ENCODE data around the gene GRM5. TPM values are rescaled to one million over a fixed set of nuclear protein-coding genes. Genes with fewer than 3 reads are reported as not detected.
"Not testable (repeated sequence)": the region's sequence is repeated elsewhere in the genome, so short reads cannot be mapped to it uniquely, and the experiment has no call there.

Gene GRM5
- polyA plus RNA-seq (ENCODE audit: insufficient read length in 10 of 10) = under 1 TPM in 4 of 10 donors, not detected in 6; 0.04 to 0.12 (median 0.07) TPM
- long read RNA-seq, donor 1 = 0 reads
- long read RNA-seq, donor 2 = 0 reads
- long read RNA-seq, donor 3 = 0 reads
- long read RNA-seq, donor 4 = 0 reads
- long read RNA-seq, donor 5 = 0 reads
- long read RNA-seq, donor 6 = 0 reads
- long read RNA-seq, donor 7 = 0 reads
- long read RNA-seq, donor 8 = 0 reads
- long read RNA-seq, donor 9 = 0 reads

DNA sequence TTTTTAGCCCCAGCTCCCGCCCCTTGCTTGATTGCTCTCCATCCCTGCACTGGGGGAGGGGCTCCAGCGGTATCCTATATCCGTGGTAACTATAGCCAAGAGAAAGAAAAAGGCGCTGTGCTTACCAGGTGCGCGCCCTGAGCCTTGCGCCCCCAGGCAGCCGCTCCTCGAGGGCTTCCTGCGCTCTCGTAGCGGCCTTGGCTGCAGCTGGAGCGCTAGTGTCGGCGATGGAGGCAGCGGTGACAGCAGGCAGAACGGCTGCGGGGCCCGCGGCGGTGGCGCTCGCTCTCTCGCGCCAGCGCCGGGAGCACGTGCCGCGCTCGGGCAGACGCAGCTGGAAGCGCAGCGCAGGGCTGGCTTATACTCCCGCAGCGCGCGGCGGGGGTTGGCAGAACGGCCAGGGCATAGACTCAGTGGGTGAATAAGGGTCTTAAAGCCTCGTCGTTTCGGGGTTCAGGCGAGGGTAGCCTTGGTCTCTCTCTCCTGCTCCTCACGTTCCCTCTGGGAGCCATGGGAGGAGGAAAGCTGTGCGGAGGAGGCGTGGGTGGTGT is at the start of gene GRM5:
Gene GRM5 (minus strand): TSS at position 332 of the 551 bp plus-strand sequence. CDS start 18,110 bp downstream, outside the sequence.
- DNase-seq = peak in 1 of 3 donors; percentile 10

DNA sequence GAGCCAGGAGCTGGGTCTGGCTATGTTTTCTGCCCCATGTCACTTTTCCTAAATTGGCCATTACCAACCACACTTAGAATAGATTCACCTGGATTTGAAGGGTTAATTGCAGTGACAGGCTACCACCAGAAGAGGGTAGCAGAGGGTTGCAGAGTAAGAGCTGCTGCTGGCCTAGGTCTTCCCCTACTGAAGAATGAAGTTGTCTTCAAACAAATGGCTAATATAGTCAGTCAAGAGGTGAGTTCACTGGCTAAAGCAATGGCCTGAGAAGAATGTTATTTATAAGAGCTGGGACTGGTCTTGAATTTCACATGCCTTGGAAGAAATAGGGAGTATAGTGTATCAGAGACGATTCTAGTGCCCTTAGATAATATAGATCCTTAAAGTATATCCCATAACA is 32.2 kb upstream of the GRM5 start:
- peak in 2 of 3 donors; percentile 2 to 24 for DNase-seq

DNA sequence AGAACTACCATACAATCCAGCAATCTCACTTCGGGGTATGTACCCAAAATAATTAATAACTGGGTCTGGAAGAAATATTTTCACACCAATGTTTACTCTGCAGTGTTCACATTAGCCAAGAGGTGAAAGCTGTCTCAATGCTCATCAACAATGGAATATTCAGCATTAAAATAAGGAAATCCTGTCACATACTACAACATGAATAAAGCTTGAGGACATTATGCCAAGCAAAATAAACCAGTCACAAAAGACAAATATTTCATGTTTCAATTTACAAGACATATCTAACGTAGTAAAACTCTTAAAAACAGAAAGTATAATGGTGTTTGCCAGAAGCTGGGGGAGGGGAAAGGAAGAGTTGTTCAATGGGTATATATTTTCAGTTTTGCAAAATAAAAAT is 28.0 kb upstream of the GRM5 start:
- DNase-seq = not testable (repeated sequence)

DNA sequence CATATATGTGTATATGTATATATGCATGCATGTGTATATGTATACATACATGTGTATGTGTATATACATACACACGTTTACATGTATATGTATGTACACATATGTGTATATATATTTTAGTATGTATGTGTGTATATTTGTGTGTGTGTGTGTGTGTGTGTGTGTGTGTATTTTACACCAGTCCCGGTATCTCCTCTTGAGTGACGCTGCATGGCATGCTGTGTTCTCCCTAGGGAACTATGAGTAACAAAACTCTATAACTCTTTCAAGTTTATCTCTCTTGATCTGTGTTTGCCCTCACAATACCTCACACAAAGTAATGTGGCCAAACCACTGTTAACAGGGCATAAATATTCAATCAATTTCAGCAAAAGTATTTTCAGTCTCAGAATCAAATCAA is 19.2 kb upstream of the GRM5 start:
- DNase-seq = not testable (repeated sequence)

DNA sequence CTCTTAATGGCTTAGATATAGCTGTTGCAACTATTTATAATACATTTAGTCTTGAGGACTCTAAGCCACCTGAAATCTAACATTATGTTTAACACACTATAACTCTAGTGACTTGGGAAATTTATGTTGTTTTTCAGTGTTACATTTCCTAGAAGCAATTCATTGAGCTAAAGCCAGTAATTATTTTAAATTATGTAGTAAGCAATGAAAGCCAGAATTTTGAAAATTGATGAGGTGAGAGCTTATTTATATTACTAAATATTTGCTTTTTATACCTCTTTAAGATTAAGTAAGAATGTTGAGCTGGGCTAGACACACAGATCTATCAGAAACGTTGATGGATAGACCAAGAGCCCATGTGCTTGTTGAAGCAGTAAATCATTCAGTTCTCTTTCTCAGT is 5.1 kb upstream of the GRM5 start:
- DNase-seq = not testable (repeated sequence)

DNA sequence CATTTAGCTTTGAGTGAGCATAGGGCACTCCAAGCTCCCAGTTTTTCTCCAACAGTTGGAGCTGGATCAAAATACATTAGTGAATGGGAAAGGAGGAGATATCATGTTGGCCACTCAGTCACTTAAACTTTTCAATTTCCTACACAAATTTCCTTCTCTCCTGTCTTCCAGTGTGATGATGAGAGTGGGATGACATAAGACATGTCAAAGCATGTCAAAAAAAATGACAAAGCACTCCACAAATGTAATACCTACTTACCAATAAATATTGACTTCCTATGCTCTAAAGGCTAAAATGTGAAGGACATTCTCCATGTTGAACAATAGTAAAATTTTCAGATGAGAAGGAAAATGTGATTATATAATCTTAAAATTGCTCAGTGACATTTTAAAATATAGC is 1.5 kb upstream of the GRM5 start:
- DNase-seq = no peak

DNA sequence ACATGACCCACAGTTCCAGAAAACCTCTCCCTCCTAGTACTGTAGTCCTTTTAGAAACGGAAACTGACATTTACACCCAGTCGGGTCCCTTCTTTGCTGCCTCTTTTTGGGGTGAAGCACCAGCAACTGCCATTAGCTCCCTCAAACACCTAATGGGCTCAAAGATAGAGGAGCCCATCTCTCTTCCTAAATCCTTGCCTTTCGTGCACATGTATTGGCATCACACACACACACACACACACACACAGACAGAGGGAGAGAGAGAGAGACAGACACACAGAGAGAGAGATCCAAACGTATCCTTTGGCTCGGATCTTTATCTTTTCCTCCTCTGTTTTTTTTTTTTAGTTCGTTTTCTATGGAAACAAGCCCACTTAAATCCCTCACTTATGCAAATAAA is 716 bp downstream of the GRM5 start:
- no peak for DNase-seq

DNA sequence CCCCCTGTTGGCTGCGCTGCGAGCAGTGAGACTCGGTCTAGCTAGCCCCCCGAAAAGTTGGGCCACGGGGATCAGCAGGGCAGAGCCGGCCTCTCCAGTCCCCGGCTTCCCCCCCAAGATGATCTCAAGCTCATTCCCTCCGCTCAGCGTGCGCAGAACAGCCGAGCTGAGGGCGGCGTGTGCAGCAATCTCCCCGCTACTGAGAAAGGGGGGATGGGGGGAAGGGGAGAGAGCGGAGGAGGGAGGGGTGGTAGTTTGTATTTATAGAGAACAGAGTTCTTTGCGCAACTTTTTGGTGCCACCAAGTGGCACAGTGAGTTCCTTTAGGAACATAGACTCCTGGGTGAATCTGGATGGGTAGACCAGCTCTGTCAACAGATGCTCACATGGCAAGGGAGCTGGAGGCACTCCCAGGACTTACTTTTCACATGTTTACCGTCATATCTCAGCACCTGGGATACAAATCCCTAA is 2.3 kb downstream of the GRM5 start:
- DNase-seq = not testable (repeated sequence)

DNA sequence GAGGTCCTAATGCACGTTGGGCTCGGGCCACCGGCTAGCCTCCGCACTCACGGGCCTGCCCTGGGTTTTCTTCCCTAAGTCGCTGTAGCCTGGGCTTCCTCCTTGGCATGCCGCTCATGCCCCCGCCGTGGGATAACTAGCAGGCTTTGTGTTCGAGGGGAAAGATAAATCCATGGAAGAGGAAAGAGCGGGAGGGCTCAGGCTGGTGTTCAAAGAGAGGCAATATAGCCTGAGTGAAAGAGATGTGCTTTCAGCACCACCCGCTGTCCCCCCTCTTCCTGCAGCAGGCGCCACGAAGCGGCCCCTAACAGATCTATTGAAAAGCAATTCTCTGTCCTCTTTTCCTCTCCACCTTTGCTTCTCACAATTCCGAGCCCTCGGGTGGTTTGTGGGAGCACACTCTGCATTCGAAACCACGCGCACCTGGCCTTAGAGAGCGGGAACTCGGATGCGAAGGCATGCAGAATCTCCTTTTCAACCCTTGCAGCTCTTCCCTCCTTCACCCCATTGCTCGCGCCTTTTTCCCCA is 2.9 kb downstream of the GRM5 start:
- DNase-seq = peak in 1 of 3 donors; percentile 15

DNA sequence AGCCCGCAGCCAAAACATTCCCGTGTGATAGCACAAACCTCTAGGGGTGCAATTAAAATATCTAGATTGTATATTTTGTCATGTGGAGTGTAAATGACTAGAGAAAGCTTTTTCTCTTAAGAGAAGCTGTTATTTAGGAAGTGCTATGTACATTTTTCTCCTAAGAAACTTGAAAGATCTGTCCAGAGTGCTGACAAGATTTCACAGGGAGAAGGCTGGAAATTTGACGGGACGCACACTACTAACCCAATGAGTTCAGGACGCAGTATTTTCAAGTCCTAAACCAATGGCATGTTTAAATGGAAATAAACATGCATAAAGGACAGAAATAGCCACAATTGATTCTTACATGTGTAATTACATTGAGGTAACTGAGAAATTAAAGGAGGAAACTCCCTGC is 3.9 kb downstream of the GRM5 start:
- DNase-seq = peak; percentile 6 to 43 (median 13)

DNA sequence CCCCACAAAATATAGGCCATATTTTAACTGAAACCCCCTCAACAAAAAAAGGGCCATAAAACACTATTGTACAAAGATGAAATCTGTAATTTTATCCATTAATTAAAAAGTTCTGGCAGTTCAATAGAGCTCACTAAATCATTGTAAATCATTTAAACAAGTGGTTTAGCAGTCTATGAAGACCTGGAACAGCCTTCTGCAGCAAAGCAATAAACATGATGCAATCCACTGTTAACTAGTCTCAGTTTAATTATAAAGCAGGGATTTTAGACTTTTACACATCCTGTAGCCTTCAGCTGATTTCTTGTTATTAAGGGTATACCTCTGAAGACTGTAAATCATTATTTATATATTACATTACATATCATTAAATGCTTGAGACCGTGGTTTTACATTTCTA is 8.4 kb downstream of the GRM5 start:
- not testable (repeated sequence) for DNase-seq

DNA sequence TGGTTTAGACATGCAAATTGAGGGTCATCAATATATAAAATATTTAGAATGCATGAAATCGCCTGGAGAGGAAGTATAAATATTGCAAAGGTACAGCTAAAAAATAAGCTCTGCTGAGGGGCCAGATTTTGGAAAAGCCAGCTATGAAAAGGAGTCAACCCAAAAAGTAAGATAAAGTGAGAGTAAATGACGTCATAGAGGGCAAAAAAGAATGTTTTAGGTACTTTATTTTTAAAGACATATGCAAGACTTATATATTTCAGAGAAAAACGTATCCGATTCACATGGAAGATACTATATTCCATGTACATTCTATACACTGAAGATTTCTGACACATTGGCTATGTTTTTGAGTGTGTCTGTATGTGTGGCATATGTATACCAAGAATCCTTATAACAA is 13.6 kb downstream of the GRM5 start:
- no peak for DNase-seq

DNA sequence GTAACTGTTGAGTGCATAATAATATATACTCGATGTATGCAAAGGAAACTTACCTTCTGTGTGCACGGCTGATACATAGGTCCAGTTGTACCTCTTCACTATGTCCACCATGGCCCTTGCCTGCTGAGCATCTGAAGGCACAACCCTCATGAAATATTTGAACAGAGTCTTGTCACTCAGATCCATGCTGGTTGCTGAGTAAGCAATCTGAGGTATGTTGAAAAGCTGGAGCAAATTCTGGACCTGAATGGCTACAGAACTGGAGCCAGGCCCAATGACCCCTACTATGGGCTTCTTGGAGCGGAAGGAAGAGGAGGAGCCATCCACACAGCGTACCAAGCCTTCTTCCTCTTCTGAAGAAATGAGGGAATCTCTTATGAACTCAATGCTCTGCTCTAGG is 18.6 kb downstream of the GRM5 start:
- not testable (repeated sequence) for DNase-seq

DNA sequence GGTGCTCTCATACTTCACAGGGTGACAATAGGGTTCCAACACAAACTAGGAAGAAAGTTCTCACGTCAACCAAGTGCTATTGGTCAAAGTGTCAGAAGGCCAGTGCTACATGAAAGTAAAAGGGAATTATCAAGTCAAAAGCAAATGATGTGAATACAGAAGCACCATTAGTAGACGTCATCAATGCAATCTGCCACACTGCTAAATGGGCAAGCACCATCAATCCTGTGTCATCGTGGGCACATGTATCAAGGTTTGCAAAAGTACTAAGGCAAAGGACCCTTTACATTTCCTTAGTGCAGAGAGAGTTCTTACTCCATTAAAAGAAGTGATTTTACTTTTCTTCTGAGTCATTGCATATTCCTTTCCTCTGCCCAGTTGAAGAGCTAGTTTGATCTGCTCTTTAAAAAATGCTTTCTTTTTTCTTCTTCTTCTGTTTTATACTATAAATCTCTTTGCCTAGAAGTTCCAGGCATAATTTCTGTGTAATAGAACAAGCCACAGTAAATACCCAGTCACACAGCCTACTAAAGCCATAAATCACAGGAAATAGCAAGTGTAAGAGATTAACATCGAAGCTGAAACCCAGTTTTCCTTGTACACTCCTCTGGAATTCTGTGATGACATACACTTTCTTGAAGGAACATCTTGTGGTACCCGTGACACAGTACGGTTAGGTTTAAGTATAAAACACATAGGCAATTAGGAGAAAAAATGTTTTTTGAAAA is 21.8 kb downstream of the GRM5 start:
- DNase-seq = not testable (repeated sequence)

DNA sequence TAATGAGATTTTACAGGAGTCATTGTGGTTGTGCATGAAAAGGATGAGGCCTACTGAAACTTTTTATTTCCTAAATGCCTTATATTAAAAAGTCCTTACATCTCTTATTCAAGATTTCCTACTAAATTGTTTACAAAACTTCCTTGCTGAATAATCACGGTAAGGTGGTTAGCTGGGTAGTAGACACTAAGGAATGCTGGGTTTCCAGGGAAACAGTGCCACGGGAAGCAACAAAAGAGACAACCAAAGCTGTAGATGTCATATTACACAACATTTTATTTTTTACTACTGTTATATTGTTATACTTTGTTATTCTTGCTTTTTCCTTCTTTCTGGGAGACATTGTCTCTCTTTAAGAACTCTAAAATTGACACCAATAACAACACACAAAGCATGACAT is 36.1 kb downstream of the GRM5 start:
- DNase-seq = not testable (repeated sequence)

DNA sequence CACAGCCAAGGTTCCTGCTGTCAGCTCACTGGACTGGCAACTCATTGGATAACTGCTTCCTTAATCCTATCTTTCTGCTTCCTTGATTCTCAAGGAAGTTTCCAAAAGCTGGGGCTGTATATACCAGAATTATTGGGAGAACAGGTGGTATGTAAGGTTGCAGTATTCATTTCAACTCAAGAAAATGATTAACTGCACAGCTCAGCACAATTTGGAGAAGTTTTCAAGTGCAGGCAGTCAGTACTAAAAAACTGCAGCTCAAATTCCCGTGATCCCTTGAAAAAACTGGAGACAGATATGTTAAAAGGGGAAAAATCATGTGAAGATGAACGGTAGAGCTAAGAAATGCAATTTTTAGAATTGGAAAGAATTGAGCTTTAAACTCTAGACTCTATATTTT is 44.4 kb downstream of the GRM5 start:
- no peak for DNase-seq

DNA sequence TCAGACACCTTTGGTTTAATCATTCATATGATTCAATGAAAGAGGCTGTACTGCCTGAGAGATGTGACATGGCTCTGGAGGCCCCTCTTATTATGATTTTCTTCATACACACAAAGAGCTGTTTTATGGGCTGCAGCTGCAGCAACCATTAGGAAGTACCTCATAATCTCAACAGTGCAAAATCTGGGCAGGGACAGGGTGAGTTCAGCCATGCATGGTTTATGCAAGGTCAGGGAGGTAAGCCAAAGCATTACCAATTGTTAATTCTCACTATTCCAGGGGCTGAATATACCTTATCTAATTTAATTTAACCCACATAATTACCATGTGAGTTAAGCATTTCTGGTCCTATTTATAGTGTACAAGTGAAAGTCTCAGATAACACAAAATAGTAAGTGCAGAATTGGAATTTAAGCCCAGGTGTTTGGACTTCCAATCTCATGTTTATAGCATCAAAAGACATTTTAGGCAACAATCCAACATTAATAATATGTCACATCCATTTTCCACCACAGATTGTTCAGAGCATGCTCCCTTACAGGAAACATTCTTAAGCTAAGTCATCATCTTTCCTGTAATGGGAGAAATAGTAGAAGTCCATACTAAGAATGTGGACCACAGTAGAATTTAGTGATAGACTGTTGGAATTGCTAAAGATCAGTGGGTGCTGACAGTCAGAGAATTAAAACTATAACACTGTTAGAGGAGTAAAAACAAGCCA is 45.8 kb downstream of the GRM5 start:
- DNase-seq = peak in 2 of 3 donors; percentile 6 to 12

DNA sequence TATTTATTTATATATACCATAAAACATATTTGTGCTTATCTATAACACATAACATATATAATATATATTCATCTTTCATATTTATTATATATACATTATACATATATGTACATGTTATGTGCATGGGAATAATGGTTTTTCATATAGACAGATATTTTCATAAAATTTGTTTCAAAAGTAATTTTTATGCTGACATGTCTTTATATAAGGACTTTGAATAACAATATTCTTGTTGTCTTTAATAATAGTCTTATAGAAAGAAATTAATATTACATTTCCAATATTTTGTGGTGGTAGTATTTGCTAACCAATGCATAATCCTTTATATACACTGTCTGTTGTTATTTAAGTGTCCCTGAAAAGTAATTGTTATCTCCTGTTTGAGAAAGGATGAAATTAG is 49.6 kb downstream of the GRM5 start:
- DNase-seq = no peak

DNA sequence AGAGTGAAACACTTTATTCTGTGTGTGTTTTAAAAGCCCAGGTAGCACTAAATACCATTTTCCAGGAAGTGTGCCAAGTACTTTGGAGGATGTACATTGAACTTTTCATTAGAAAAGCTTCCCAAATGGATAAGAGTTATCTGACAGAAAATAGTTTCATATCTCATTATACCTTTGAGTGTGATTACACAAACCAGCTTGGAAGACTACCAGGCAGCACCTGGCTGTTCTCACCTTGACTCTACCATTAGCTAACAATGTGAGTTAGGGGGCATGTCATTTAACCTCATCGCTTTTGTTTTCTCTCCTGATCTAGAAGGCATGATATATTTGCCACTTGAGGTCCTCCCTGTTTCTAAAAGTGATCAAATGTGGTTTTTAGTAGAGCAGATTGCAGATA is 50.2 kb downstream of the GRM5 start:
- DNase-seq = no peak

DNA sequence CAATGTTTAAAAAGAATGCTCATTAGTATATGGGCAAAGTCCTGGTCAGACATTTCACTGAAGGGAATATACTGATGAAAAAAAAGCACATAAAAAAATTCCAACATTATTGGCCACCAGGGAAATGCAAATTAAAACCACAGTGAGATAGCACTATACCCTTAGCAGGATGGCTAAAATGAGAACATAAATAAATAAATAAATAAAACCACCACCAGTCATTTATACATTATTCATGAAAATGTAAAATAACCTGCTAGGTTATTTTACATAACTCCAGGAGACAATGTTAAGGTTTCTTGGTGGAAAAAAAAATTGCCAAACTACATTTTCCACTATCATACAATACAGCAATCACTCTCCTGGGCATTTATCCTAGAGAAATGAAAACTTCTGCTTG is 64.9 kb downstream of the GRM5 start:
- DNase-seq = not testable (repeated sequence)

DNA sequence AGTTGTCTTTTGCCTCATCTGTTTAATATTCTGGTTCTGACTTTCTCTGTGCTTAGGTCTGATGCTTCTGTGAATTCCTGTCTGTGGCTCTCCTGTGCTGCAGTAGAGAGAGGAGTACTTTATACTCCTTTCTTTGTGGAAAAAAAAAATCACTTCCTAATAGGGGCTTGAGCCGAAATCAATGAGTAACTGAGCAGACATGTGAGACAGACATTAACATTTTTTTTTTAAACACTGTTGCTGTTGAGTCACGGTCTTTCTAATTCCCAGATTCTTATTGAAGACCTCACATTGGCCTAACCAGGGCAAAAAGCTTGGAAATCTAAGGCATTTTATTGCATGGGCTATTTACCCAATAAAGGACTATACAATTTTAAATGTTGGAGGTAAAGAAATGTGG is 86.1 kb downstream of the GRM5 start:
- DNase-seq = peak in 1 of 3 donors; percentile 46

DNA sequence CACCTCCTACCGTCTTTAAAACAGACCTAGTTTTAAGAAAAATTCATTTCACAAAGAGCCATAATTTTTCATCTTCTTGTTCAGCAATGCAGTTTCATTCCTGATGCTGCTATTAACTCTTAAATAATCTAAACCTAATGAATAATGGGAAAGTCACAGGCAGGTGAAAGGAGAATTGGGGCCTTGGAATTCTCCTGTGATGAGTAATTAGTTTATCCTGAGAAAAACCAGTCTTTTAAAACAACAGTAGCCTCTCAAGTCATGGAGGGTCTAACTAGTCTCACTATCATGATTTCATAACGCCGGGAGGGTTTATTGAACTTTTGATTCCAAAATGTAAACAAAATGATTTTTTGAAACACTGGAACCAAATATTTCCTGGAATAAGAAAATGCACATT is 86.8 kb downstream of the GRM5 start:
- not testable (repeated sequence) for DNase-seq
